ENCODE results near the gene WDR7. TPM values are rescaled to one million over a fixed set of nuclear protein-coding genes. Genes with fewer than 3 reads are reported as not detected.
"Not testable (repeated sequence)": the region's sequence is repeated elsewhere in the genome, so short reads cannot be mapped to it uniquely, and the experiment has no call there.

Gene WDR7
- total RNA-seq, 2 experiments from 2014 or later, result 35.9 to 43.3 TPM

- DNase-seq (no peak), ATAC-seq (no peak)
- Mint-ChIP-seq H3K27ac (no peak overlapping the region), H3K4me3 (no peak overlapping the region), H3K36me3 (peaks cover 9% of the 10 kb centered on the region), H3K9me3 (ENCODE audit: low read depth) (no peaks in the 10 kb centered on the region), H3K4me1 (peaks cover 29% of the 10 kb centered on the region), H3K27me3 (no peaks in the 10 kb centered on the region)
- CTCF ChIA-PET, result interaction anchor here (1.1 to 1.4 kb wide), 2 partner anchors 9 to 68 kb away, joined by 5 to 6 read pairs; partner anchors contain the start of gene WDR7
These were observed 9.3 kb upstream of the WDR7 start for GRCh38 chr18:56641714-56642337.

DNA sequence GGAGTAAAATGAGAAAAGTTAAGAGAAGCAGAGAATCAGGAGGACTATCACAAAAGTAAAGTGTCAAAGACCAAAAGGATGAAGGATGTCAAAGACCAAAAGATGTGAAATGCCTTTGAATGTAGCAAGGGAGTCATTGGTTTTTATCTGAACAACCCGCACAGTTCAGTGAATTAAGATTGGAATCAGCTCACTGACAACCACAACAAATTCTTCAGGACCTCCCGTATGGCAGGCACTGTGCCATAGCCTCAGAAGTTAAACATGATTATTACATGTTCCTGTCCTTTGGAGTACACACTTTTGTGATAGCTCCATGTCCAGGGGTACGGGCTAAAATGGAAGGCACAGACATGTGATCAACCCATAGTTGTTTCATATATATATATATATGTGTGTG is 7.8 kb upstream of the WDR7 start:
- ATAC-seq, result no peak
- H3K36me3 Mint-ChIP-seq, result peaks cover 10% of the 10 kb centered on the region
- no peaks in the 10 kb centered on the region for H3K9me3 Mint-ChIP-seq (ENCODE audit: low read depth)
- no peak overlapping the region for H3K27ac Mint-ChIP-seq
- no peak for DNase-seq
- H3K27me3 Mint-ChIP-seq, result no peaks in the 10 kb centered on the region
- H3K4me1 Mint-ChIP-seq, result peaks cover 38% of the 10 kb centered on the region
- CTCF ChIA-PET, result interaction anchor here (0.7 to 1.4 kb wide), 3 partner anchors 12 to 66 kb away, joined by 3 to 4 read pairs (median 4); no protein-coding TSS in a partner anchor
- H3K4me3 Mint-ChIP-seq, result no peak overlapping the region

DNA sequence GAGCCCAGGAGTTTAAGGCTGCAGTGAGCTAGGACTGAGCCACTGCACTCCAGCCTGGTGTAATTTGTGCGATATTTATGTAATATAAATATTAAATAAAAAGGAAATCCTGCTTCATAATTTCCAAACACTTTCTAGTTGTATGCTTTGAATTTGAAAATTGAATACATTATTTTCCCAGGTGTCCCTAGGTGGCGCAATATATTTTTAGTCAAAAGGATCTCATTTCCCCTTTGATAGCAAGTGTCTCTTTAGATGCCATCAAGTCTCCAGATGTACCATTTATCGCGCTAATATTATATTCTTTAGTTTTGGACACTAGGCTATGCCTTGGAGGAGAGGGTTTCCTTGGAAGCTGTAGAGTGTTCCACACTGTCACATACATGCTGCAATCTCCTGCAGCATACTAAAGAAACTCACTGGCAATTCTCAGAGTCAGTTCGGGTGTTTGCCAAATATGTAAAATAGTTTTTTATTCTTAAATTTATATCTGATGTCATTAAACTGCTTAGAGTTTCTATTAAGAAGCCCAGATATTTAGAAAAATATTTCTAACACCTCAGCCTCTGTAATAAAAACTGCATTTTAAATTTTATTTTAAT is 5.6 kb upstream of the WDR7 start:
- H3K4me3 Mint-ChIP-seq, result no peak overlapping the region
- CTCF ChIA-PET, result interaction anchor here (1.1 kb wide), 1 partner anchor 11 kb away, joined by 5 read pairs; no protein-coding TSS in a partner anchor
- no peak overlapping the region for H3K27ac Mint-ChIP-seq
- no peak for DNase-seq
- H3K9me3 Mint-ChIP-seq (ENCODE audit: low read depth), result no peaks in the 10 kb centered on the region
- no peaks in the 10 kb centered on the region for H3K27me3 Mint-ChIP-seq
- no peak for ATAC-seq
- peaks cover 5% of the 10 kb centered on the region for H3K36me3 Mint-ChIP-seq
- peaks cover 40% of the 10 kb centered on the region for H3K4me1 Mint-ChIP-seq

GRCh38 chr18:56647071-56647470 is 4.1 kb upstream of the WDR7 start:
- H3K27me3 Mint-ChIP-seq, result no peaks in the 10 kb centered on the region
- peak overlapping the region; percentile 64 for H3K27ac Mint-ChIP-seq
- no peaks in the 10 kb centered on the region for H3K9me3 Mint-ChIP-seq (ENCODE audit: low read depth)
- DNase-seq (peak; percentile 47), ATAC-seq (no peak)
- CTCF ChIA-PET, result interaction anchor here (0.9 to 1.2 kb wide), 2 partner anchors 8 to 9 kb away, joined by 3 read pairs; no protein-coding TSS in a partner anchor
- H3K4me1 Mint-ChIP-seq, result peaks cover 45% of the 10 kb centered on the region
- H3K36me3 Mint-ChIP-seq, result peaks cover 5% of the 10 kb centered on the region
- H3K4me3 Mint-ChIP-seq, result no peak overlapping the region

- CTCF ChIA-PET, result interaction anchor here (1.2 to 5.2 kb wide), 2 partner anchors 9 to 11 kb away, joined by 3 to 16 read pairs; partner anchors contain the start of gene TXNL1
- Mint-ChIP-seq H3K4me1 (peaks cover 54% of the 10 kb centered on the region), H3K27ac (no peak overlapping the region), H3K4me3 (no peak overlapping the region), H3K36me3 (peaks cover 8% of the 10 kb centered on the region), H3K9me3 (ENCODE audit: low read depth) (no peaks in the 10 kb centered on the region), H3K27me3 (no peaks in the 10 kb centered on the region)
- ATAC-seq (no peak), DNase-seq (no peak)
These were observed 2.9 kb upstream of the WDR7 start for GRCh38 chr18:56647951-56648893.

DNA sequence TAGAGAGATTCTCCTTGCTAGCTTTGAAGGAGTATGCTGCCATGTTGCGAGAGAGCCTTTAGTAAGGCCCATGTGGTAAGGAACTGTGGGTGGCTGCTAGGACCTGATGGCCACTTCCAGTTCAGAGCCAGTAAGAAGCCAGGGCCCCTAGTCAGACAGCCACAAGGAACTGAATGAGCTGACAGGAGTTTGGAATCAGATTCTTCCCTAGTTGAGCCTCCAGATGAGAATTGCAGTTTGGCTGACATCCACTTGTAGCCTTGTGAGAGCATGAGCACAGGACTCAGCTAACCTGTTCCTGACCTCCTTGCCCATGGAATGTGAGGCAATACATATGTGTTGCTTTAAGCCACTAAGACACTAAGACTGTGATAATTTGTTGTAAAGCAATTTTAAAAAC is 1.2 kb upstream of the WDR7 start:
- H3K9me3 Mint-ChIP-seq (ENCODE audit: low read depth), result peaks cover 3% of the 10 kb centered on the region
- no peaks in the 10 kb centered on the region for H3K27me3 Mint-ChIP-seq
- ATAC-seq (no peak), DNase-seq (no peak)
- H3K36me3 Mint-ChIP-seq, result peaks cover 14% of the 10 kb centered on the region
- CTCF ChIA-PET, result interaction anchor here (1.1 to 5.2 kb wide), 4 partner anchors 9 to 60 kb away, joined by 5 to 16 read pairs (median 8); partner anchors contain the start of gene TXNL1
- H3K27ac Mint-ChIP-seq, result no peak overlapping the region
- no peak overlapping the region for H3K4me3 Mint-ChIP-seq
- peaks cover 68% of the 10 kb centered on the region for H3K4me1 Mint-ChIP-seq

- Mint-ChIP-seq H3K9me3 (ENCODE audit: low read depth) (peaks cover 3% of the 10 kb centered on the region), H3K36me3 (peaks cover 17% of the 10 kb centered on the region), H3K27ac (peak overlapping the region; percentile 92), H3K4me3 (peak overlapping the region; percentile 90), H3K4me1 (peaks cover 67% of the 10 kb centered on the region), H3K27me3 (no peaks in the 10 kb centered on the region)
- CTCF ChIA-PET, result interaction anchor here (0.9 to 5.2 kb wide), 6 partner anchors 10 to 58 kb away, joined by 3 to 16 read pairs (median 4); partner anchors contain the start of gene TXNL1
- ATAC-seq, result no peak
- DNase-seq, result no peak
These were observed 573 bp downstream of the WDR7 start for GRCh38 chr18:56651771-56652092.

- Mint-ChIP-seq H3K27ac (peak overlapping the region; percentile 89), H3K4me3 (peak overlapping the region; percentile 78), H3K4me1 (peaks cover 58% of the 10 kb centered on the region), H3K27me3 (no peaks in the 10 kb centered on the region), H3K9me3 (ENCODE audit: low read depth) (peaks cover 3% of the 10 kb centered on the region), H3K36me3 (peaks cover 17% of the 10 kb centered on the region)
- DNase-seq, result no peak
- ATAC-seq, result no peak
- CTCF ChIA-PET, result interaction anchor here (1.1 to 5.2 kb wide), 4 partner anchors 9 to 49 kb away, joined by 3 to 16 read pairs (median 4); partner anchors contain the start of gene TXNL1
These were observed 1.6 kb downstream of the WDR7 start for GRCh38 chr18:56652802-56653201.

GRCh38 chr18:56654280-56654679 is 3.1 kb downstream of the WDR7 start:
- H3K27me3 Mint-ChIP-seq; H3K27ac Mint-ChIP-seq; H3K9me3 Mint-ChIP-seq (ENCODE audit: low read depth); DNase-seq; ATAC-seq; H3K4me3 Mint-ChIP-seq; CTCF ChIA-PET: not testable (repeated sequence)
- Mint-ChIP-seq H3K36me3 (peaks cover 18% of the 10 kb centered on the region), H3K4me1 (peaks cover 51% of the 10 kb centered on the region)

- ATAC-seq (no peak), DNase-seq (no peak)
- Mint-ChIP-seq H3K27ac (no peak overlapping the region), H3K36me3 (peaks cover 21% of the 10 kb centered on the region), H3K9me3 (ENCODE audit: low read depth) (peaks cover 3% of the 10 kb centered on the region), H3K27me3 (no peaks in the 10 kb centered on the region), H3K4me3 (no peak overlapping the region), H3K4me1 (peaks cover 33% of the 10 kb centered on the region)
- CTCF ChIA-PET, result no interaction called here
These were observed 7.1 kb downstream of the WDR7 start for GRCh38 chr18:56658261-56658660.

DNA sequence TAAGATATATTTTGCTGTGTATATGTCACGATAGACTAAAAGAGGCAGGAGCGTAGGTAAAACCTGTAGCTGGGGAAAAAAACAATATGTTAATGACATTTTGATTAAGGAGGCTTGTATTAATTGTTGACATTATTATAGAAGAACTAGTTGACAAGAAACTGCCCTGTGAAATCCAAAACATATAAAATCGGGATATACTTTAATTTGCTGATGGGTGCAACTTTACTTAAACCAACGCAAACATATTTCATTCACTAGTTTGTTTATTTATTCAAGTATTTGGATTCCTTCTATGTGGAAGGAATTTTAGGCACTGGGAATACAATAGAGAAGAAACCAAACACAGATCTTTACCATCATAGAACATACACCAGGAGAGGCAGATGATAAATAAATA is 8.0 kb downstream of the WDR7 start:
- Mint-ChIP-seq H3K36me3 (peaks cover 18% of the 10 kb centered on the region), H3K4me1 (peaks cover 27% of the 10 kb centered on the region), H3K9me3 (ENCODE audit: low read depth) (peaks cover 3% of the 10 kb centered on the region), H3K4me3 (no peak overlapping the region), H3K27ac (no peak overlapping the region), H3K27me3 (no peaks in the 10 kb centered on the region)
- no peak for DNase-seq
- ATAC-seq, result no peak
- CTCF ChIA-PET, result no interaction called here

DNA sequence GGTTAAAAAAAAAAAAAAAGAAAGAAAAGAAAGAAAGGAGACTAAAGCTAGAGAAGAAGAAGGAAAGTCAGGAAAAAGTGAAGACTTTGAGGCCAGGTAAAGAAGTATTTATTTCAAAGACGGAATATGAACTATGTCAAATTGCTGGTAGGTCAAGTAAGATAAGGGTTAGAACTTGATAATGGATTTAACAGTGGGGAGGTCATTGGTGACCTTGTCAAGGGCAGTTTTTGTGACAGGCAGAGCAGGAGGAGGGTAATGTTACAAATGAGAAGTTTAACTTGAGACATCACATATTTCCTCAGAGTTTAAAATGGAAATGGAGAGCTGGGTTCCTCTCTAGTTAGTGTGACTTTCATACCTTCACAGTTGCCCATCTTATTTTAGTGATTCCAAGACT is 9.5 kb downstream of the WDR7 start:
- CTCF ChIA-PET, result interaction anchor here (1.8 kb wide), 1 partner anchor 8 kb away, joined by 4 read pairs; no protein-coding TSS in a partner anchor
- Mint-ChIP-seq H3K9me3 (ENCODE audit: low read depth) (no peaks in the 10 kb centered on the region), H3K27ac (no peak overlapping the region), H3K36me3 (peaks cover 15% of the 10 kb centered on the region), H3K27me3 (no peaks in the 10 kb centered on the region), H3K4me3 (no peak overlapping the region), H3K4me1 (peaks cover 13% of the 10 kb centered on the region)
- no peak for DNase-seq
- no peak for ATAC-seq
